IPS DF 19.7 (cell line): ENCODE measurements around the gene MAPK14.

Source experiments
- DNase-seq: peaks from one replicate; pipeline ENCODE4 v3.0.0-alpha.2; 2013; ENCODE audit warnings: low read depth, low spot score

Gene MAPK14

GRCh38 chr6:36035225-36035624 lies 7.6 kb downstream of the MAPK14 start:
- DNase-seq, result no peak

DNA sequence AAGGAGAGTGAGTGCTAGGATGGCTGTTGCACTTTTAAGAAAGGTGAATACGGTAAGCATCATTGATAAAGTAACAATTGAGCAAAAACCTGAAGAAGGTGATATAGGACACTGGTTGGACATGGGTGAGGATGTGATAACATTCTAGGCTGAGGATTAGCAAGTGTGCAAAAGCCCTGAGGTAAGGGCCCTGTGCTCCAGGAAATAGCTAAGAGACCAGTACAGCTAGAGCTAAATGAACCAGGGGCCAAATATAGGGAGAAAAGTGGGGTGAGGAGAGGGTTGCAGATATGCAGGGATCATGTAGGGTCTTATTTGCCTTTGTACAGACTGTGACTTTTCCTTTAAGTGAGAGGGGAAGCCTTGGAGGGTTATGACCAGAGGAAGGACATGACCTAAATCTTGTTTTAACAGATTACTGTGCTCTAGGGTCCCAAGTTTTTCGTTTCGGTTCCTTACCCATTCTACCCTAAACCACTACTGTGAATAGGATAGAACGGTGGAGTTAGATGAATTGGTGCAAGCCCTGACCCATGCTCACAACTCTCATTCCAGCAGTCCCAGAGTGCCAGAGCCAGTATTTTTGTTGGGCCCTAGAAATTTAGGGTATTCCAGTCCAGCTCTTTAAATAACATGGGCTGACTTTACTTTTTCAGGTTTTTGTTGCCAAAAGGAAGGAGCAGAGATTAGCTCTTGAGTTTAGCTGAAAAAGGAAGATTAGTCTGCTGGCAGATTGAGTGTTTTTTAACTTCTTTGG lies 10.7 kb downstream of the MAPK14 start:
- DNase-seq, result no peak

- DNase-seq, result no peak
Observed at GRCh38 chr6:36039112-36039511, 11.5 kb downstream of the MAPK14 start.

GRCh38 chr6:36040958-36041357 lies 13.3 kb downstream of the MAPK14 start:
- no peak for DNase-seq

DNA sequence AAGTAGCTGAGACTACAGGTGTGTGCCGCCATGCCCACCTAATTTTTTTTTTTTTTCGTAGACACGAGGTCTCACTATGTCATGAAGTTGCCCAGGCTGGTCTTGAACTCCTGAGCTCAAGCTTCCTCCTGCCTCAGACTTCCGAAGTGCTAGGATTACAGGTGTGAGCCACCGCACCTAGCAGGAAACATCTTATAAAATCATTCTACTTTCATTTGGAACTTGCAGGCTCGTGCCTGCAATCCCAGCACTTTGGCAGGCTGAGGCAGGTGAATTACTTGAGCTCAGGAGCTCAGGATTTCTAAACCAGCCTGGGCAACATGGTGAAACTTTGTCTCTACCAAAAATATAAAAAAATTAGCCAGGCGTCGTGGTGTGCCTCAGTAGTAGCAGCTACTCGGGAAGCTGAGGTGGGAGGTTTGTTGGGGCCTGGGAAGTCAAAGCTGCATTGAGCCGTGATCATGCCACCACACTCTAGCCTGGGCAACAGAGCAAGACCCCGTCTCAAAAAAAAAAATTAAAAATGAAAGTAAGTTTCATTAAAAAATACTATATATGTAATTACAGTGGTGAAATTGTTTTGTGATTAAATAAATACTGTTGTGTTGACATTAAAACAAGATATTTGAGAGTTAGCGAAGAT lies 15.1 kb downstream of the MAPK14 start:
- no peak for DNase-seq

DNA sequence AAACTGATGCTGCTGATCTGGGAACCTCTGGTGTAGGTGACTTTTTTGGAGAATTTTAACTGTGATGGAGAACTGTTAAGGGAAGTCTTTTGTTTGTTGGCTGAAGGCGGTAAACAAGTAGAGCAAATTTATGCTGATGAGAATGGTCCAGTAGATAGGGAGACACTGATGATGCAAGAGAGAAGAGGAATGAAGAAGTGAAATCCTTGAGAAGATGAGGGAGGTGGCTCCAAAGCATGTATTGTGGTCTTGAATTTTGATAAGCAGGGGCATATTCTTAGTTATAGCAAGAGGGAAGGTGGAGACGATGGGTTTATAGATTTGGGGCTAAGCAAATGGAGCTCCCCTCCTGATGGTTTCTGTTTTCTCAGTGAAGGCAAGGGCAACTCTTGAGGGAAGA lies 22.0 kb downstream of the MAPK14 start:
- DNase-seq, result no peak

- no peak for DNase-seq
Observed at GRCh38 chr6:36050305-36050704, 22.7 kb downstream of the MAPK14 start.

- no peak for DNase-seq
Observed at GRCh38 chr6:36050947-36051710, 23.5 kb downstream of the MAPK14 start.

- no peak for DNase-seq
Observed at GRCh38 chr6:36052097-36052496, 24.5 kb downstream of the MAPK14 start.

DNA sequence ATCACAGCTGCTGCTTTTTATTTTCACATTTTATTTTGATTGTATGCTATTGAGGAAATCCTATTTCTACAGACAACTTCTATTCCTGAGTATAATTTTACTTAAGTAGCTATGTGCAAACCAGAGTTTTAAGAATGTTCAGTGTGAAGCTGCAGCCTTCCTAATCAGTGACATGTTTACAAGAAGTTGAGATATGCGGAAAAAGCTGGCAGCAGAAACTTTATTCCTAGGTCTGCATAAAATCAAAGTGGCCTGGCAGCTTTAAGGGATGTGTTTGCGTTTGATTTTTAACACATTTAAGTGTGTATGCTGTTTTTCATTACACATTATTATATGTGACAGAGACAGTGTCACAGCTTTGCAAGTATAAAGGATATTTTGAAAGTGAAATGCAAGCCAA lies 26.3 kb downstream of the MAPK14 start:
- no peak for DNase-seq

DNA sequence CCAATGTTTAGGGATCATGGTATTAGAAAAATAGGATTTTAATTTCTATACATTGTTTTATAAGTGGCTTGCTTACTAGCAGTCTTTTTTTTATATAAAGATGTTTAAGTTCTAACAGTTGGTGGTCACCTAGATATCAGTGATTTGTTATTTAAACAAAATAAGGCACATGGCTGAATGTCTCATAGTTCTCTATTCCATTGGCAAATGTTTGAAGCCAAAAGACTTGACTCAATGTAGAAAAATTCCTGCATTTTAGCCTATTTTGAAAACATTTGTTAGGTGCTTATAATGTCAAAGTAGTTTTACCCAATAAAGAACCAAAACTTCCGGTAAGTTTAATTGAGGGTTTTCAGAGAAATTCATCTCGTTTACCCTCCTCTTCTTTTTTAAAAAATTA lies 26.8 kb downstream of the MAPK14 start:
- DNase-seq, result no peak

- DNase-seq, result no peak
Observed at GRCh38 chr6:36054956-36055355, 27.3 kb downstream of the MAPK14 start.

DNA sequence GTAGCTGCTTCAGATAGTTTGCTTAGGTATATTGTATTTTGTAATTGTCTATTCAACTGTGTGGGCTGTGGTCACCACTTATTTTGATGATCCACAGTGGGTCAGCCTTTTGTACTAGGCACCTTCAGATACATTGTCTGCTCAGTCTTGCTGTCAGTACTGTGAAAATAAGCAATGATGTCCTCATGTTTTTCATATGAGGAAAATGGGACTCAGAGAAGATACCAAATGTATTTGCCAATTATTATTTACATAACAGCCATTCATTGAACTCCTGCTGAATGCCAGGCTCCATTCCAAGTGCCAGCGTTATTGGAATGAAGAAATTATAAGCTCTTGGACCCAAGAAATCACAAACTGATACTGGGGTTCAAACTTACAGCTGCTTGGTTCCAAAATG lies 28.6 kb downstream of the MAPK14 start:
- no peak for DNase-seq

DNA sequence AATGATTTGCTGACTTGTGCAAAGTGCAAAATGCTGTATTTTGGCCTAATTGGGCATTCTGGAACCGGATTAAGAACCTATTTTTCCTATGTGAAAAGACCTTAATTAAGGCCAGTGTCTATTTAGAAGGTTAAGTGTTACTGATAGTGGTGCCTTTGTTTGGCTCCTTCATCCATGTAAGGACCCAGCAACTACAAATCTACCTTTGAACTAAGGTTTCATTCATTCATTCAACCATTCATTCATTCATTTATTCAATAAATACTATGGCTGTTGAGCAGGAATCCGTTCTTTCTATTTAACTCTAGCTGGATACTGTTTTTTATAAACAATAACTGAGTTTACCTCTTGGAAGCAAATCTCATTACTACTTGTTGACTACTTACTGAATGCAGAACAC lies 33.6 kb downstream of the MAPK14 start:
- no peak for DNase-seq

GRCh38 chr6:36062247-36062646 lies 34.6 kb downstream of the MAPK14 start:
- DNase-seq, result no peak

DNA sequence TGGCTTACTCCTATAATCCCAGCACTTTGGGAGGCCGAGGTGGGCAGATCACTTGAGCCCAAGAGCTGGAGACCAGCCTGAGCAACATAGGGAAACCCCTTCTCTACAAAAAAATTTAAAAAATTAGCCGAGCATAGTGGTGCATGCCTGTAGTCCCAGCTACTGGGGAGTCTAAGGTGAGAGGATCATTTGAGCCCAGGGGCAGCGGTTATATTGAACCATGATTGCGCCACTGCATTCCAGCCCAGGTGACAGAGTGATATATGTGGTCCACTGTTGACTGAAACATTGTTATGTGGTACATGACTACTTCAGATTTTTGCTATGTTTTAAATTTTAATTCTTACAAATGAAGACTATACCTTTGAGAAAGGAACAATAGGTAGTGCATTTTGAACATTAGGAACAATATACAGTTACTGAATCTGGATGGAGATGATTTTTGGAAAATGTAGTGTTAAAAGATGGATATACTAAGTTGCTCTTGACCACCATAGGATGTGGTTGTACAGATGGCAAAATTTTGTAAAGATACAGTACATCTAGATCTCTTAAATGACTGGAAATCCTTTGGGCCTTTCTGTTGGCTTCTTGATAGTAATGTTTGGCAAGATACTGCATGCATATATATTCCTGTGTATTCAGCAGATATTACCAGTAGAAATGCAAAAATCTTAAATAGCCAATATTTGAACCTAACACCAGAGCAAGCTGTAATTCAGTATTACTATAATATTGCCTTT lies 35.9 kb downstream of the MAPK14 start:
- DNase-seq, result no peak

GRCh38 chr6:36064770-36065396 lies 37.3 kb downstream of the MAPK14 start:
- no peak for DNase-seq

DNA sequence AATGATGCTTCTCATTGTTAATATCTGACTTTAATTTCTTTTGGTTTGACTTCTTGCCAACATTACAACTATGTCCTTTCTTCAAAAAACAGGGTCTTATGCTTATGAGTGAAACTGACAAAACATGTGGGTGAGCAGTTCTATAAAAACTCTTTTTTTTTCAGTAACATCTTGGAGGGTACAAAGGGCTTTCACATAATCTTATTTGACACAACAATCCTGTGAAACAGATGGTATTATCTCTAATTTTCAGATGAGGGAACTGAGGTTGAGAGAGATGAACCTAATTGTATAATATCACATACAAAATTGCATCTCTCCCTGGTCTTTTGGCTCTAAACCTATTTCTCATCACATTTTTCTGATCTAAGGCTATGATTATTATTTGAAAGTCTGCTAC lies 38.3 kb downstream of the MAPK14 start:
- no peak for DNase-seq

DNA sequence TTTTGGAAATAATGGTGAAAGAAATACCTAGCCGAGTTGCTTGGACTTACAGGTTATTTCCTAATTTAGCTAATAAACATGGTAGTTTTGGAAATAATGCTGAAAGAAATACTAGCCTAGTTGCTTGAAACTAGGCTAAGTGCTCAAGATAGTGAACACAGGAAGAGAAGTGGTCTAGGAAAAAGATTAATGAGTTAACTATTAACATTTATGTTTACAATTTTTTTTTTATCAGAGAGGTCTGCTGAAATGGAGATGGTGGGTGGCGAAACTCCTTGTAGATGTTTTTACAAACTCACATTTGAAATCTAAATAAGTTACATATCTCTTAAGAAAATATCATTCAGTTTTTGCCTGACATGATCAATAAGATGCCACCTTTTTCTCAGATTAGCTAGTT lies 39.2 kb downstream of the MAPK14 start:
- no peak for DNase-seq

DNA sequence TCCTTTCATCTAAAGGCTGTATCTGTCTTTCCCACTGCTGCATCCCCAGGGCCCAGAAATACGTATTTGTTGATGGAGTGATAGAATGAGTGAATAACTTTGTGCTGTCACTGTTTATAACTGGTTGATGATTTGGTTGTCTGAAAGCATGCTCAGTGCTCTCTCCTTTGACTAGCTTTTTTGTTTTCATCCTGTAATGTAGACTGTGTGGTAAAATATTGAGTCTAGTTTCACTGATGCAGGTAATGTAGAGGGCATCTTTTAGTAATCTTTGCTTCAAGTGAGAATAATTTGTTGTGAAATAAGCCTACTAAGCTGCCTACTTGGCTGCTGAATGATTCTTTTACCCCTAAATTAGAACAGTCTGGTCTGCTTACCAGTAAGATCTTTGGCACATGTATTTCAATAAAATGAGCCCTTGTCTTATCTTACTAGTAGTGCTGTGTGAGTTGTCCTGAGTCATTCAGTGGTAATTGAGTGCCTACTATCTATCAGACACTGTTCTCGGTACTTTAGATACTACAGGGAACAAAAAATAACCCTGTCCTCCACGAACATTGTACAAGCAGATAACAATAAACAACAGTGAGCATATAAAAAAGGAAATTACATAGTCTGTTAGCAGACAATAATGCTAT lies 39.9 kb downstream of the MAPK14 start:
- no peak for DNase-seq

DNA sequence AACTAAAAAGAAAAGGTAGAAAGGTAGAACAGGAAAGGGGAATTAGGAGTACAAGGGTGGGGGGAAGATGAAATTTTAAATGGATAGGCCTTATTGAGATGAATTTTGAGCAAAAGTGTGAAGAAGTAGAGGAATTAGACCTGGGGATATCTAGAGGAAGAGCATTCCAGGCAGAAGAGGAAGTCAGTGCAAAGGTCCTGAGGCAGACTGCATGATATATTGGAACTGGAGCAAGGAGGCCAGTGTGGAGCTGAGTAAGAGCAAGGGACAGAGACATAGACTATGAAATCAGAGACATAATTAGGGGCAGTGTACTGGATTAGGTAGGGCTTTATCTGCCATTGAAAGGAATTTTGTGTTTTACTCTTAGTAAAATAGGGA lies 40.4 kb downstream of the MAPK14 start:
- DNase-seq, result no peak
